ENCODE data around the gene GC.
"Not testable (repeated sequence)": the region's sequence is repeated elsewhere in the genome, so short reads cannot be mapped to it uniquely, and the experiment has no call there.

Gene GC, protein sequence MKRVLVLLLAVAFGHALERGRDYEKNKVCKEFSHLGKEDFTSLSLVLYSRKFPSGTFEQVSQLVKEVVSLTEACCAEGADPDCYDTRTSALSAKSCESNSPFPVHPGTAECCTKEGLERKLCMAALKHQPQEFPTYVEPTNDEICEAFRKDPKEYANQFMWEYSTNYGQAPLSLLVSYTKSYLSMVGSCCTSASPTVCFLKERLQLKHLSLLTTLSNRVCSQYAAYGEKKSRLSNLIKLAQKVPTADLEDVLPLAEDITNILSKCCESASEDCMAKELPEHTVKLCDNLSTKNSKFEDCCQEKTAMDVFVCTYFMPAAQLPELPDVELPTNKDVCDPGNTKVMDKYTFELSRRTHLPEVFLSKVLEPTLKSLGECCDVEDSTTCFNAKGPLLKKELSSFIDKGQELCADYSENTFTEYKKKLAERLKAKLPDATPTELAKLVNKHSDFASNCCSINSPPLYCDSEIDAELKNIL
- 0 reads per million in 9 experiments for total RNA-seq

DNA sequence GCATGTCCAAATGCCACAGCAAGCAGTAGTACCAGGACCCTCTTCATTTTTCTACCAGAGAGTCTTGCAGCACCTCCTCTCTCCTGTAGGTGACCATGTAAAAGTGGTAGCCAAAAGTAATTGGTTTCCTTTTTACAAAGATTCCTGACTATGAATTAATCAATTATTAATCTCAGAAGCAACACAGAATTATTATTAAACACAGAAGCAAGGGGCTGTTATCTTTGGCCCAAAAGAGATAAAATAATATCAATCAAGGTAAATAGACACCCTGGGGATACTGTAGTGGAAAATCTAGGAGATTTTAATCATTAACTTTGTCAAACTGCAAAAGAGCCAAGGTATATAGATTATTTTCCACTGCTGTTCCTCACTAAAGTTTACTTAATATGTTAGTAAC, at the start of gene GC:
Gene GC (minus strand): TSS at position 108 of the 400 bp plus-strand sequence. CDS start 61 bp downstream, at position 47.
- DNase-seq (no peak), ATAC-seq (replicated peaks) (no peak)
- H3K27ac Mint-ChIP-seq, result no peak within 1 kb of the TSS
- H3K4me1 Mint-ChIP-seq (ENCODE audit: low read depth in 2 of 2), result no peaks in the 10 kb centered on the region
- peaks cover 0 to 6% of the 10 kb centered on the region in 2 donors for H3K27me3 Mint-ChIP-seq
- no peaks in the 10 kb centered on the region for H3K36me3 Mint-ChIP-seq (ENCODE audit: insufficient read depth)
- H3K9me3 Mint-ChIP-seq, result no peaks in the 10 kb centered on the region
- no peak within 1 kb of the TSS for H3K4me3 Mint-ChIP-seq

DNA sequence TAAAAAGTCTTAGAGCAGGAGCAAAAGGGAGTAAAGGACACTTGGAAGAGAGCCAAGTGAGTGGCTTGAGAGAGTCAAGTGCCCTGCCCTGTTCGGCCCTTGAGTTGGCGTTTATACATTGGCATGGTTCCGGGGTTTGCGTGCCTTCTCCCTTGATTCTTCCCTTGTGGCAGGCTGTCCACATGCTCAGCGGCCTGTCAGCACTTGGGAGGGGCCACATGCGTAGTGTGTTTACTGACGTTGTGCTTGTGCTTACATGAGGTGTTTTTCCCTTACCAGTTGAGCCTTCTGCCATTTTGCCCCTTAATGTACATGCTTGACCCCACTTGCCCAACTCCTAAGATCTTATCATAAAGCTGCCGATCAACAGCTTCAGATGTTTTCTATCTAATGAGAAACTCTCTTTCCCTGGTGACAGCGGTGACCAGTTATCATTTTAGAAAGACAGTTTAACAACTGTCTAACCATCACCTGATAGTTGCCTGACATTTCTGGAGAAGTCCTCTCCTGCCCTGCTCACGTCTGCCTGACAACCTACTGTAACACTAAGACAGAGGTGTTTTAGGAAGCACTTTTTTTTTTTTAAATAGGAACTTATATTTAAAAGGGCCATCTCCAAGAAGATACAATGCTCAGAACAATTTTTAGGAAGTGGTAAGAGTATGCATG, 49.5 kb upstream of the GC start:
- no peak for DNase-seq
- Mint-ChIP-seq H3K9me3 (no peaks in the 10 kb centered on the region), H3K4me3 (no peak overlapping the region), H3K36me3 (ENCODE audit: insufficient read depth) (no peaks in the 10 kb centered on the region), H3K27ac (no peak overlapping the region), H3K4me1 (ENCODE audit: low read depth in 2 of 2) (no peaks in the 10 kb centered on the region), H3K27me3 (peaks cover 0 to 6% of the 10 kb centered on the region in 2 donors)
- ATAC-seq (replicated peaks), result no peak

DNA sequence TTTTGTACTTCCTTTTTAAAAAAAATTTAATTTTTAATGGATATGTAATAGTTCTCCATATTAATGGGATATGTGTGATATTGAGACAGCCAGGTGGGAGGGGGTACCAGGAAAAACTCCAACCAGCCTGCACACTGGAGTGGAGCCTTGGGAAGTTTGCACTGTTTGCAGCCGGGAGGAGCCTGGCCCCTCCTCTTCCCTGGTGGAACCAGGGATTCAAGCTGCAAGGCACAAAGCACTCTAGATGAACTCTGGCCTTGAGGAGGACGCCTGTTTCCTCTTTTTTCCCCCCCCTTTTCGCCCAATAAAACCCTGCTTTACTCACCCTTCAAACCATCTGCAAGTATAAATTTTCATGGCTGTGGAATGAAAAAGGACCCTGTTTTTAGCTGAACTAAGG, 48.2 kb upstream of the GC start:
- no peak for DNase-seq
- Mint-ChIP-seq H3K9me3 (no peaks in the 10 kb centered on the region), H3K36me3 (ENCODE audit: insufficient read depth) (no peaks in the 10 kb centered on the region), H3K4me1 (ENCODE audit: low read depth in 2 of 2) (no peaks in the 10 kb centered on the region), H3K27ac (no peak overlapping the region), H3K27me3 (peaks cover 0 to under 1% of the 10 kb centered on the region in 2 donors), H3K4me3 (no peak overlapping the region)
- no peak for ATAC-seq (replicated peaks)

DNA sequence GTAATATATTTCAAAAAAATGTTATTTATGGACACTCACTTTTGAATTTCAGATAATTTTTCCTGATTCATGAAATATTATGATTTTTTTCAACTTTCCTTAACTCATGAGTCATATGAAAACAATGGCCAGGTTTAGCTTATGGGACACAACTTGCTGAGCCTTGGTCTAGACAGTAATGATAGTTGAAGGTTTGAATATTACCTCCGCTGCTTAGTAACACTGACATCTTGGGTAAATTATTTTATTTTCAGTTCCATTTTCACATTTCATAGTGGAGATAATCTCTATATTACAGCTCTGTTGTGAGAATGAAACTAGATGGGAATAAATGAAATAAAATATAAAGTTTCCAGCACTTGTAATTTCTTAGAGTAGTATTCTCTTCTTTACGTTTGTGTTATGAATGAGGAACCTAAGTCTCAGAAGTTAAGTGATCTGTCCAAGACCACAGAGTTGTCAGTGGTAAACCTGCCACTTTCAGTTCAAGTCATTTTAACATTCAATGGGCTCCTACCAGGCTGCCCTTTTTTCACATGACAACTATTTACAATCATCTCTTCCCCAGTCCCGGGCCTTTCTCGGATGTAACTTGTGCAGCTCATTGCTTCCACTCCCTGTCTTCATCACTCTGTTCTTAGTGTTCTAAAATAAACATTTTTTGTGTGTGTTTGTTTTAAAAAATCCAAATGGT, 46.8 kb upstream of the GC start:
- H3K9me3 Mint-ChIP-seq, result peaks cover 0 to 1% of the 10 kb centered on the region in 2 donors
- H3K36me3 Mint-ChIP-seq (ENCODE audit: insufficient read depth), result no peaks in the 10 kb centered on the region
- H3K27me3 Mint-ChIP-seq, result no peaks in the 10 kb centered on the region
- DNase-seq, result no peak
- H3K4me1 Mint-ChIP-seq (ENCODE audit: low read depth in 2 of 2), result no peaks in the 10 kb centered on the region
- no peak for ATAC-seq (replicated peaks)
- H3K27ac Mint-ChIP-seq, result no peak overlapping the region
- H3K4me3 Mint-ChIP-seq, result no peak overlapping the region

DNA sequence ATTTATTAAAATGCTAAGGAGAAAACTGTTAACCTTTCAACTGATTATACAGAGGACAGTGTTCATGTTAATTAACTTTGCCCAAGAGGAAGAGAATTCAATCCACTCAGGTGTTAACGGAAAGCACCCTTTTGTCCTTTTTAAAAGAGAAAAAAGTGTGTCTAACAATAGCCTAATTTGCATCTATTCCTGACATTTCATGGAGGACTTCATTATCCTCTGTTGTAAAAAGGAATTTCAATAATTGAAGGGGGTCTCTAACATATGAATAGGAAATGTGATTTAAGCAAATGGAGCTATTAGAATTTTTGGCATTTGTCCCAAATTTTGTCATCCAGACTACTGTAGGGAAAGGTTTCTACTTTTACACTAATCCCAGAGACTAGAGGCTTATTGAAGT, 44.6 kb upstream of the GC start:
- DNase-seq, result no peak
- Mint-ChIP-seq H3K9me3 (peaks cover 0 to 1% of the 10 kb centered on the region in 2 donors), H3K36me3 (ENCODE audit: insufficient read depth) (no peaks in the 10 kb centered on the region), H3K27me3 (no peaks in the 10 kb centered on the region), H3K4me1 (ENCODE audit: low read depth in 2 of 2) (no peaks in the 10 kb centered on the region), H3K27ac (no peak overlapping the region), H3K4me3 (no peak overlapping the region)
- no peak for ATAC-seq (replicated peaks)

DNA sequence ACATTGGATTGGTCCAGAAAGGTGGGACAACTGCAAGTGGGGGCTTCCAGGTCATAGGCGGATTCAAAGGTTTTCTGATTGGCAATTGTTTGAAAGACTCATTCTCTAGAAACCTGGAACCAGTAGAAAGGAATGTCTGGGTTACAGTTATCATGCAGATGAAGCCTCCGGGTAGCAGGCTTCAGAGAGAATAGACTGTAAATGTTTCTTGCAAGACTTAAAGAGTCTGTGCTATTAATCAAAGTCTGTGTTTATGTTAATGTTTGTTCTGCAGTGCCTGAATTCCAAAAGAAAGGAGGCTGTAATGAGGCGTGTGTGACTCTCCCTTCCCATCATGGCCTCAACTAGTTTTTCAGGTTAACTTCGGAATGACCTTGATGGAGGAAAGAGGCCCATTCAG, 43.9 kb upstream of the GC start:
- no peak overlapping the region for H3K4me3 Mint-ChIP-seq
- no peak for DNase-seq
- no peaks in the 10 kb centered on the region for H3K4me1 Mint-ChIP-seq (ENCODE audit: low read depth in 2 of 2)
- no peak overlapping the region for H3K27ac Mint-ChIP-seq
- no peak for ATAC-seq (replicated peaks)
- no peaks in the 10 kb centered on the region for H3K36me3 Mint-ChIP-seq (ENCODE audit: insufficient read depth)
- no peaks in the 10 kb centered on the region for H3K27me3 Mint-ChIP-seq
- peaks cover 0 to 1% of the 10 kb centered on the region in 2 donors for H3K9me3 Mint-ChIP-seq

DNA sequence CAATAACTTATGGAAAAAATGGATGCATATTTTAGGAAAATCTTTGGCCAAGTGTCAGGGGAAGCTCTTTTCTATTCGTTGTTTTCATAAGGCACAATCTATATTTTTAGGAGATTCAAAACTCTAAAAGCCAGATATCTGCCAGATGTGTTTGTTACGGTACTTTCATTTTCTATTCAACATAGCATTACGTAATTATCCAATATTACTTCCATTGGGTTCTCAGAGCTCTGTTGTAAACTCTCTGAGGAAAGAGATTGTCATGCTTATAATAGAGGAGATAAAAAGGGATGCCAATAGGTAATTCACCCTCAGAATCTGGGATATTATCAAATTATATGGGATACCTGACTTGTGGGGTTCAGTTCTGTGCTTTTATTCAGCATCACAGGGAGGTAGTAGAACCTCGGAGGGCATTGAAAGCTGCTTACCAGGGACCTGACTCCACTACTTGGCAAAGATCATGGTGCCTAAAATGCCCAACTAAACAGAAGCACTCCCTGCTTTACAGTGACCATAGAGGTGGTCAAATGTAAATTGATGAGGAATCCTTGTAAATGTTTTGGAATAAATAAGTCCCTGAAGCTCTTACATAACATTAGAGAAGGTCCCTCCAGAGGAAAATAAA, 32.9 kb upstream of the GC start:
- H3K4me1 Mint-ChIP-seq (ENCODE audit: low read depth in 2 of 2), result no peaks in the 10 kb centered on the region
- H3K36me3 Mint-ChIP-seq (ENCODE audit: insufficient read depth), result no peaks in the 10 kb centered on the region
- H3K9me3 Mint-ChIP-seq, result no peaks in the 10 kb centered on the region
- H3K27ac Mint-ChIP-seq, result no peak overlapping the region
- DNase-seq (no peak), ATAC-seq (replicated peaks) (no peak)
- peaks cover 0 to 6% of the 10 kb centered on the region in 2 donors for H3K27me3 Mint-ChIP-seq
- H3K4me3 Mint-ChIP-seq, result no peak overlapping the region

DNA sequence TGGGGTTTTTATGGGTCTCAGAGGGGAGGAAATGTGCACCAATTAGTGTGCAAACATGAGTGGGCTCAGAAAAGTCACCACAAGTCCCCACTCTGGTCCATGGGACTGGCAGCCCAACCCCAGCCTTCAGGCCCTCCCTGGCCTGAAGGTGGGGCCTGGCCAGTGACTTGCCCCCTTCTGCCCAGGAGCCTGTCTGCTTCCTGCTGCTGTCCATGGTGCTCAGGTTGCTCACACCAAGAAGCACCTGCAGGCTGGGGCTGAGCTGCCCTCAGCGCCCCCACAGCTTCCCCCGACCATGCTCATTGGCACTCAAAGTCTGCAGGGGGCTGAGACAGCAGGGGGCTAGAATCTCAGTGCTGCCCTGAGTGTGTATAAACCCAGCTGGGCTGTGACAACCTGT, 30.6 kb upstream of the GC start:
- Mint-ChIP-seq H3K4me1 (ENCODE audit: low read depth in 2 of 2) (no peaks in the 10 kb centered on the region), H3K36me3 (ENCODE audit: insufficient read depth) (no peaks in the 10 kb centered on the region), H3K27ac (no peak overlapping the region), H3K27me3 (peaks cover 0 to 6% of the 10 kb centered on the region in 2 donors), H3K4me3 (no peak overlapping the region), H3K9me3 (no peaks in the 10 kb centered on the region)
- no peak for ATAC-seq (replicated peaks)
- DNase-seq, result no peak

DNA sequence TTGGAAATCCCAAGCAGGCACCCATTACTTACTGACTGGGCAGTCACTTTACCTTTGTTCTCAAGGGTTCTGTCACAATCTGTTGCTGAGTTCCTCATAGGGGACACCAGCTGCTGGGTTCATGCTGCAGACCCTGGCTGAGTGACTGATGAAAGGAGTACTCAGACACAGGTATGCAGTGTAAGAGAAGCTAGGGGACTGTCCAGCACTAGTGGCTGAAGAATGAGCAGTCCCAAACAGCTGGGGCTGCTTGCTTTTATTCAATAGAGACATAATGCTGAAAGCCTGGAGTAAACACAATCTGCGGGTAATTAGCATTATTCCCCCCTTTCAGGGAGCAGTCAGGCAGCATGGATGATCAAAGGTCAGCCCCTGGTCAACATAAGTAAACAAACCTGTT, 25.9 kb upstream of the GC start:
- not testable (repeated sequence) for DNase-seq; ATAC-seq (replicated peaks); H3K4me1 Mint-ChIP-seq (ENCODE audit: low read depth in 2 of 2); H3K4me3 Mint-ChIP-seq; H3K27ac Mint-ChIP-seq; H3K9me3 Mint-ChIP-seq; H3K36me3 Mint-ChIP-seq (ENCODE audit: insufficient read depth)
- H3K27me3 Mint-ChIP-seq, result peaks cover 0 to 11% of the 10 kb centered on the region in 2 donors

DNA sequence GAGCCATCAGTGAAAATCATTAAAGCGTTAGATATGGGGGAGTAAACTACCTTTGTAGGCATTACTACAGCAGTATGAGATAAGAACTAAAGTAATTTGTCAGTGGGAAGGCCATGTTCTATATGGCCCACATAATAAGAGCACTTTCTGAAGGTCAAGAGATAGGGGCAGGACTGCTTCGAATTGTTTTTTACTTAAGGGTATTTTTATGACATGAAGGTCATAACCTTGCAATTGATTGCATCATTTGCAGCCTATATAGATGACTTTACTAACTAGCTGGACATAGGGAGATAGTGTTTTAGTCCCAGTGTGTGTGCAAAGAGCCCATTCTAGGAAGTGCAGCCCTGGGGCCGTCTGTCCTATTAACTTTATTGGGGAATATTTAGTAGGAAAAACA, 23.6 kb upstream of the GC start:
- ATAC-seq (replicated peaks), result no peak
- Mint-ChIP-seq H3K27me3 (peaks cover 0 to 5% of the 10 kb centered on the region in 2 donors), H3K9me3 (peaks cover 0 to 4% of the 10 kb centered on the region in 2 donors), H3K4me3 (no peak overlapping the region), H3K36me3 (ENCODE audit: insufficient read depth) (no peaks in the 10 kb centered on the region), H3K27ac (no peak overlapping the region), H3K4me1 (ENCODE audit: low read depth in 2 of 2) (no peaks in the 10 kb centered on the region)
- DNase-seq, result no peak

DNA sequence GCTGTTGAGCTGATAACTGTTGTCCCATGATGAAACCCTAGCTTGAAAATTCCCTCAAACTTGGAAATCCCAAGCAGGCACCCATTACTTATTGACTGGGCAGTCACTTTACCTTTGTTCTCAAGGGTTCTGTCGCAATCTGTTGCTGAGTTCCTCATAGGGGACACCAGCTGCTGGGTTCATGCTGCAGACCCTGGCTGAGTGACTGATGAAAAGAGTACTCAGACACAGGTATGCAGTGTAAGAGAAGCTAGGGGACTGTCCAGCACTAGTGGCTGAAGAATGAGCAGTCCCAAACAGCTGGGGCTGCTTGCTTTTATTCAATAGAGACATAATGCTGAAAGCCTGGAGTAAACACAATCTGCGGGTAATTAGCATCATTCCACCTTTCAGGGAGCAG, 21.4 kb upstream of the GC start:
- not testable (repeated sequence) for H3K4me3 Mint-ChIP-seq; H3K27ac Mint-ChIP-seq; H3K4me1 Mint-ChIP-seq (ENCODE audit: low read depth in 2 of 2); ATAC-seq (replicated peaks); H3K27me3 Mint-ChIP-seq; DNase-seq; H3K36me3 Mint-ChIP-seq (ENCODE audit: insufficient read depth); H3K9me3 Mint-ChIP-seq

DNA sequence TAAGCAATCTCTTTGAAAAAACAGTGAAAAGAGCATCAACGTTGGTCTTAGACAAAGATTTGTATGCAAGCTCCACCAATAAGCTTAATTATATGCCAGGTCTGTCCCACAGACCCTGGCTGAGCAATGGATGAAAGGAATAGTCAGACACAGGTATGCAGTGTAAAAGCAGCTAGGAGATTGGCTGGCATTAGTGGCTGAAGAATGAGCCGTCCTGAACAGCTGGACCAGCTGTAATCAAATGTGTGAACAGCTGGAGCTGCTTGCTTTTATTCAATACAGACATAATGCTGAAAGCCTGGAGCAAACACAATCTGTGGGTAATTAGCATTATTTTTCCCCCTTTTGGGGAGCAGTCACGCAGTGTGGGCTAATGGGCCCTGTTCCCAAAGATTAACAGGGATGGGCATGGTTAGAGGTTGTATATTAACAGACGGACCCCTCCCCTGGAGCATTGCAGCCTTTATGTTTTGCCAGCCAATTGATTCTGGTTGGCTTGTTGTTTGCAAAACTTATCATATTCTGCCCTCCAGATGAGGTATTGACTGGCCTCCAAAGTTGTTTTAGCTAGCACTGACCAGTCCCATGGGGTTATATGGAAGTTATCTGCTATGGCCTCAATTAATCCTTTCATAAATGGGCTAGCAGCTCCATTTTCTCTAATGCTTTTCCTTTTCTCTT, 20.3 kb upstream of the GC start:
- not testable (repeated sequence) for H3K9me3 Mint-ChIP-seq; H3K27me3 Mint-ChIP-seq; H3K36me3 Mint-ChIP-seq (ENCODE audit: insufficient read depth); H3K27ac Mint-ChIP-seq; H3K4me3 Mint-ChIP-seq; DNase-seq; H3K4me1 Mint-ChIP-seq (ENCODE audit: low read depth in 2 of 2); ATAC-seq (replicated peaks)

DNA sequence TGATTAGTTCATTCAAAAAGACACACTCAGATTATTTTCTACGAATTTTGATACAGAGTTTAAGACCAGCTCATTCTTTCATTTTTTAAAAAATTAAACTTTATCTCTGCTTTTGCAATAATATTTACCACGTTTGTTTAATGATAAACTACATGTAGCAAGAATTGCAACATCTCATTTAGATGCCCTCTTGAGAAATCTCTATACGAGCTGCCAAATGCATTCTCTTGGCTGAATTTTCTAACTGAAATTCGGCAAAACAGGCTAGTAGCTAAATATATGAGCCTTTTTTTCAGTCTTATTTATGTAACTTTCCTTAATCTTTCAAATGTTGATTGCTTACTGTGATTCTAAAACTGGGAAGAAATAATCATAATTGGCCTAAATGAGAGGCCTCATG, 2.1 kb upstream of the GC start:
- H3K27me3 Mint-ChIP-seq, result peaks cover 0 to 6% of the 10 kb centered on the region in 2 donors
- ATAC-seq (replicated peaks), result no peak
- H3K27ac Mint-ChIP-seq, result no peak overlapping the region
- DNase-seq, result no peak
- no peaks in the 10 kb centered on the region for H3K9me3 Mint-ChIP-seq
- no peaks in the 10 kb centered on the region for H3K4me1 Mint-ChIP-seq (ENCODE audit: low read depth in 2 of 2)
- no peak overlapping the region for H3K4me3 Mint-ChIP-seq
- H3K36me3 Mint-ChIP-seq (ENCODE audit: insufficient read depth), result no peaks in the 10 kb centered on the region

Data from effector memory CD8-positive, alpha-beta T cell (primary cell).